Kasumi-1 (cell line): ENCODE measurements around the gene SPAG7.

ENCODE experiments used
- DNase-seq, 2 experiments: peaks; one replicate each; lab custom pipeline; 2025; lab: John Stamatoyannopoulos, UW

SPAG7 gene

GRCh38 chr17:4950075-4950745, 17.4 kb downstream of the SPAG7 start:
- peak in 1 of 2 experiments; percentile 10 for DNase-seq

- DNase-seq, result peak; percentile 23 to 31
Measured at GRCh38 chr17:4949321-4950074, 18.1 kb downstream of the SPAG7 start.

GRCh38 chr17:4948931-4949320, 18.7 kb downstream of the SPAG7 start:
- peak; percentile 53 to 54 for DNase-seq

- peak; percentile 75 to 76 for DNase-seq
Measured at GRCh38 chr17:4948166-4948930, 19.3 kb downstream of the SPAG7 start, which contains the start of gene PFN1. PFN1 (minus strand) TSS chr17:4948530; CDS start chr17:4948394, 136 bp downstream.

GRCh38 chr17:4947411-4948165, 20.0 kb downstream of the SPAG7 start:
- DNase-seq, result peak in 1 of 2 experiments; percentile 23

GRCh38 chr17:4947010-4947410, 20.6 kb downstream of the SPAG7 start:
- peak; percentile 12 to 23 for DNase-seq

- no peak for DNase-seq
Measured at GRCh38 chr17:4946312-4946976, 21.2 kb downstream of the SPAG7 start.

GRCh38 chr17:4945944-4946280, 21.7 kb downstream of the SPAG7 start:
- DNase-seq, result no peak

- peak; percentile 16 to 37 for DNase-seq
Measured at GRCh38 chr17:4945176-4945943, 22.3 kb downstream of the SPAG7 start.

GRCh38 chr17:4944554-4945175, 23.0 kb downstream of the SPAG7 start:
- no peak for DNase-seq

GRCh38 chr17:4944163-4944553, 23.5 kb downstream of the SPAG7 start:
- peak; percentile 58 to 67 for DNase-seq

- no peak for DNase-seq
Measured at GRCh38 chr17:4942760-4943508, 24.7 kb downstream of the SPAG7 start.

- no peak for DNase-seq
Measured at GRCh38 chr17:4941319-4941610, 26.4 kb downstream of the SPAG7 start.

- peak in 1 of 2 experiments; percentile 59 for DNase-seq
Measured at GRCh38 chr17:4940555-4941318, 26.9 kb downstream of the SPAG7 start.

- DNase-seq, result peak; percentile 96
Measured at GRCh38 chr17:4939796-4940554, 27.6 kb downstream of the SPAG7 start, which contains the start of the genes RNF167 and SLC25A11. RNF167 (plus strand) TSS chr17:4940268; CDS start chr17:4940910, 642 bp downstream. SLC25A11 (minus strand) TSS chr17:4940046; CDS start chr17:4939910, 136 bp downstream.

GRCh38 chr17:4939546-4939795, 28.1 kb downstream of the SPAG7 start:
- DNase-seq, result no peak

- DNase-seq, result no peak
Measured at GRCh38 chr17:4938688-4939545, 28.7 kb downstream of the SPAG7 start.
